Activated CD8-positive, alpha-beta memory T cell treated with anti-CD3 and anti-CD28 coated beads, Interleukin-2, amount 50 U/mL, for 24 hours (primary cell): ENCODE data around the gene TMEM63C.

ENCODE experiments used
- DNase-seq: peaks from one replicate; pipeline ENCODE4 v3.0.0-alpha.2; 2020; ENCODE audit errors: extremely low read depth

Gene TMEM63C, protein sequence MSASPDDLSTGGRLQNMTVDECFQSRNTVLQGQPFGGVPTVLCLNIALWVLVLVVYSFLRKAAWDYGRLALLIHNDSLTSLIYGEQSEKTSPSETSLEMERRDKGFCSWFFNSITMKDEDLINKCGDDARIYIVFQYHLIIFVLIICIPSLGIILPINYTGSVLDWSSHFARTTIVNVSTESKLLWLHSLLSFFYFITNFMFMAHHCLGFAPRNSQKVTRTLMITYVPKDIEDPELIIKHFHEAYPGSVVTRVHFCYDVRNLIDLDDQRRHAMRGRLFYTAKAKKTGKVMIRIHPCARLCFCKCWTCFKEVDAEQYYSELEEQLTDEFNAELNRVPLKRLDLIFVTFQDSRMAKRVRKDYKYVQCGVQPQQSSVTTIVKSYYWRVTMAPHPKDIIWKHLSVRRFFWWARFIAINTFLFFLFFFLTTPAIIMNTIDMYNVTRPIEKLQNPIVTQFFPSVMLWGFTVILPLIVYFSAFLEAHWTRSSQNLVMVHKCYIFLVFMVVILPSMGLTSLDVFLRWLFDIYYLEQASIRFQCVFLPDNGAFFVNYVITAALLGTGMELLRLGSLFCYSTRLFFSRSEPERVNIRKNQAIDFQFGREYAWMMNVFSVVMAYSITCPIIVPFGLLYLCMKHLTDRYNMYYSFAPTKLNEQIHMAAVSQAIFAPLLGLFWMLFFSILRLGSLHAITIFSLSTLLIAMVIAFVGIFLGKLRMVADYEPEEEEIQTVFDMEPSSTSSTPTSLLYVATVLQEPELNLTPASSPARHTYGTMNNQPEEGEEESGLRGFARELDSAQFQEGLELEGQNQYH

DNA sequence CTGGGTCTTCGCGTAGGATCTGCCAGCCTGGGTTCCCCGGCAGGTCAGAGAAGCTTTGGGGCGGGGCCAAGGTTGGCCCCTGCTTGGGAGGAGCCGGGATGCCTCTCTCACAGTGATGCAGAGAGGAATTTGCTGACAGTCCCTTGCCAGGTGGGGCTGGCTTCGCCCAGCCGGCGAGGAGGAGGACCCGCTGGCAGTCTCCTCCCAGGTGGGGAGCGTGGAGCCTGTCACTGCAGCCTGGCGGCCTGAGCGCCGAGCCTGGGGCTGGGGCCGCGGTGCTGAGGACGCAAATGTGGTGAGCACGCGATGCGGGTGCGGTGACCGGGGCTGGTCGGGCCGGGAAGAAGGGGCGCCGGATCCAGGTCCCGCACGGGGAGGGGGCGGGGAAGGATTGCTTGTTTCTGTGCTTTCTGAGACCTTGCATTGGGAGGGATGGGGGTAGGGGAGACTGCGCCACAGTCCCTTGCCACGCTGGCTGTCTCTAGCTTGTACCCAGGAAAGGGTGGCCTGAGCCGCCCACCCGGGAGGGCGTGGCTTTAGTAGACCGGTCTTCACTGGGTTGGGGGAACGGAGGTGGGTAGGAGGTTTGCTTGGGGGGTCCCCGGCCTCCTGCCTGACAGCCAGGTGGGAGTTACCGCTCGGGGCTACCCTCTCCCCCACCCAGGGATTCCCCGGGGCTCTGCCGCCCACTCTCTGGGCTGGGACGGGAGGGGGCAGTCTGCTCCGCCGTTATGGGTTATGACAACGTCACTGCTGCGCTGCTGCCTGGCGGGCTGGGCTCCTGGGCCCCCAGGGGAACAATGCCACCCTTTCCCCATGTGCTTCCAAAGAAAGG, at the start of gene TMEM63C:
Gene TMEM63C (plus strand): TSS at position 196 of the 835 bp plus-strand sequence. CDS start 37,016 bp downstream, outside the sequence.
- DNase-seq: peak; percentile 31

DNA sequence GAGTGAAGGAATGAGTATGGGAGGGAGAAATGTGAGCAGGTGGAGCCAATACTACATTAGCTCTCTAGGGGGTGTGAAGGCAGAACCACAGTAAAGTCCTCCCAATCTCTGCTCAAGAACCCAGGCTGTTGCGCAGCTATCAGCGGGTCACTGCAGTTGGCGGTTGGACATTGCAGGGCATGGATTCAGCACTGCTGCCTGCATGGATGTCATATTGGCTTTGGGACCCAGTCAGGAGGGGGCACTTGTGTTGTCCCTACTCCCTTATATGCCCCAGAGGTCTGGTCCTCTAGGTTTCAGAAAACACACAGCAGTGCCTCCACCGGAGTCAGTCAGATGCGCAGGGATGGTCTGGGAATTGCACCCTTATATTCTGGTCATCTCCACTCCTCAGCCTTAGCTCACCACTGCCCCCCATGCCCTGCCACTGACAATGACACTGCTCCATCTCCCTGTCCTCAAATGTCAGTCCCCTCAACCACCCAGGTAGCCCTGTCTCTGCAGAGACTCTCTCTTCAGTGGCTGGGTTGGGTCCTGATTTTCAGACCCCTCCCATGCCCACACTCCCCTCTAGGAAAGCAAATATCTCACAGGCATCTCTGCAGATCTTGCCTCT, 49.6 kb upstream of the TMEM63C start:
- no peak for DNase-seq

DNA sequence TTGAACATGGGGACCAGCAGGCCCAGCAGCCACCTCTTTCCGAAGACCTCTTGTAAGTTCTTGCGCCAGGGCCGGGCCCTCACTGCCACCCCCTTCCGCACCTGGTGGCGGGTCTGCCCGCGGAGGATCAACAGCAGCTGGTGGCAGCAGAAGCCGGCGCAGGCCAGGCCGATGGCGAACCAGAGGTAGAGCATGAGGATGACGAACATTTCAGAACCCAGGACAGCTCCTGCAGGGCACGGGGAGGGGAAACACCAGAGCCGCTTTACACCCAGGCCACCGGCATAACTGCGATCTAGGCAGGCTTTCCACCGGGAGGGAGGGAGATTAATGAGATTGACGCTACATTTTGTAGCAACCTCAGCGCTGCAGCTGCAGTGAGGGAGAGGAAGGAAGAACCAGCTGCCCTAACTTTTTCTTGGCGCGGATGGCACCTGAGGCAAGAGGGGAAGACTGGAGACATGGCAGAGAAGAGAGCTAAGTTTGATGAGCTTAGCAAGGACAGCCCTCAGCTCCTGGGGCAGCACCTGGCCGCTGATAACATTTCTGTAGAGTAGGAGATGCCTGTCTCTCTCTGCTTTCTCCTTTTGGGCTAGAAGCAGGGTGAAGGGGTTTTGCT, 47.8 kb upstream of the TMEM63C start:
- DNase-seq: no peak

DNA sequence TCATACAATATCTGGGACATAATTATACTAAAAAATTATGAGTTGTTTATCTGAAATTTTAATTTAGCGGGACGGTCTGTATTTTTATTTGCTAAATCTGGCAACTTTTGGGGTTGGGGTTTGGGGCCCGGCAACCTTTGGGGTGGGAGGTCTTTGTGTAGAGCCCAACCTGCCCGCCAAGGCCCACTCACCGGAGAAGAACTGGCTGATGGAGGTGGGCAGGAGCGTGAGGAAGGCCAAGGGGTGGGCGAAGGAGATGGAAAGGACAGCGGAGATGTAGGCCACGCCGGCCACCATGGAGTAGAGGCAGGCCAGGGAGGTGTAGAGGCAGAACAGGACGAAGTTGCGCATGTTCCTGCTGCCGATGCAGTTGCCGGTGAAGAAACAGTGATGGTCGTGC, 42.6 kb upstream of the TMEM63C start:
- no peak for DNase-seq

DNA sequence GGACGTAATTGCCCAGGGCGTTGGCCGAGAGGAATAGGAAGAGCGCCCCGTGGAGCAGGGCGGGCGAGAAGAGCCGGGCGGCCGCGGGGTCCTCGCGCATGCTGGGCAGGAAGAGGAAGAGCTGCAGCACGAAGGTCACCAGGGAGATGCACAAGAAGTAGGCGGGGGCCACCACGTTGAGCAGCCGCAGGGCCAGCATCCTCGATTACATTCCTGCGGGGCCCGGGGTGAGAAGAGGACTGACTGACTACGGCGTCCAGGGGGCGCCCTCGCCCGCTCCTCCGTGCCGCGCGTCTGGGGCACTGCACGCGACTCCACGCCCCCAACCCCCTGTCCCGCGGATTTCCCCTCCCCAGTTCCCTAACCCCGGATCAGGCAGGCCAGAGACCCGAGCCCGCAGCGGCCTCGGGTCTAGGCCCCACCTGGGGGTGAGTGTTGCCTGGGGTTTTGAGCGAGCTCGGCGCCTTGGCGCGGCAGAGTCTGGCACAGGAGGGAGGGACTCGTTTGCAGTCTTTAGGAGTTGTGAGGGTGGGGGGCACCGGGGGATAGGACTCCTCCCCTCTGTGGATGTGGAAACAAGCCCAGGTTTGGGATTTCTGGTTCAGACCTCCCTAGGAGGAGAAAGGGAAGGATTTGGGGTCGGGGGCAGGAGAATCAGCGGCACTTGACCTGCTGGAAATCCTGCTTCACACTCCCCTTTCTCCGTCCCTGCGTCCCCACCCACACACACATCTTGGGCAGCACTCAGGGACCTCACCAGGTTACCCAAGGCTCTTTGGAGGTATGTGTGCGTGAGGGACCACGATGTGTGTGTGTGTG, 41.8 kb upstream of the TMEM63C start:
- DNase-seq: peak; percentile 18

DNA sequence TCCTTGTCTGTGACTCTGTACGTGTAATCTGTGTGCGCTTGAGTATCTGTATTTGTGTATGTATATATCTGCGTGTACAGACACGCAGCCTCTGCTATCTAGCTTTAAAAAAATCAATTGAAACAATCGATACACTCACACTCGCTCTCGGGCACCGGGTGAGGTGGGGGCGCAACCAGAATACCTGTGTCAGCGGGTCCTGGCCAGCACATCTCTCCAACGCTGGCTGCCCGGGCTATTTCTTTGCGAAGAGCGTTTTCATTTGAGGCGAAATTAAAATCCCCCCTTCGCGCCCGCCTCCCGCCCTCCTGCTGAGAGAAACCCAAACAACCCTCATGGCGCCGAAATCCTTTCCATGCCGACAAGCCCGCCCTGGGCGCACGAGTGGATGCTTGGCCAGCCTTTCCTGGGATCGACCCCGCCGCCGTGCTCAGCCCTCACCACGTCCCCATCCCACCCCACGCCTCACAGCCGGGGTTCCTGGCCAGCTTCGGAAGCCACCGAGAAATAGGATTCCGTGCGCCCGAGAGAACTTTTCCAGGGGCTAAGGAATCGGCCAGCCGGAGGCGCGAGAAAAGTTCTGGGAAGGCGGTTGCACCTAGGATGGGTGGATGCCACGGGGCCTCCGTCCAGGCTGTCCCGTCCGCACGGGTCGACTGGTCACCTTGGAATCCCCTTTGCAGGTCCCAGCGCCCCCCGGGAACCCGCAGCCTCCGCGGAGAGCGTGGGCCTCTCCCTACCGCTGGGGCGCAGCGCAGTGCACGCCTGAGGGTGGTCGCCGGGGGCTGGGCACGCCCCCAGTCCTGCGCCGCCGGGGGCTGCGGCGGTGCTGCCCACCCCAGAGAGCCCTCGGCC, 41.0 kb upstream of the TMEM63C start:
- DNase-seq: no peak

DNA sequence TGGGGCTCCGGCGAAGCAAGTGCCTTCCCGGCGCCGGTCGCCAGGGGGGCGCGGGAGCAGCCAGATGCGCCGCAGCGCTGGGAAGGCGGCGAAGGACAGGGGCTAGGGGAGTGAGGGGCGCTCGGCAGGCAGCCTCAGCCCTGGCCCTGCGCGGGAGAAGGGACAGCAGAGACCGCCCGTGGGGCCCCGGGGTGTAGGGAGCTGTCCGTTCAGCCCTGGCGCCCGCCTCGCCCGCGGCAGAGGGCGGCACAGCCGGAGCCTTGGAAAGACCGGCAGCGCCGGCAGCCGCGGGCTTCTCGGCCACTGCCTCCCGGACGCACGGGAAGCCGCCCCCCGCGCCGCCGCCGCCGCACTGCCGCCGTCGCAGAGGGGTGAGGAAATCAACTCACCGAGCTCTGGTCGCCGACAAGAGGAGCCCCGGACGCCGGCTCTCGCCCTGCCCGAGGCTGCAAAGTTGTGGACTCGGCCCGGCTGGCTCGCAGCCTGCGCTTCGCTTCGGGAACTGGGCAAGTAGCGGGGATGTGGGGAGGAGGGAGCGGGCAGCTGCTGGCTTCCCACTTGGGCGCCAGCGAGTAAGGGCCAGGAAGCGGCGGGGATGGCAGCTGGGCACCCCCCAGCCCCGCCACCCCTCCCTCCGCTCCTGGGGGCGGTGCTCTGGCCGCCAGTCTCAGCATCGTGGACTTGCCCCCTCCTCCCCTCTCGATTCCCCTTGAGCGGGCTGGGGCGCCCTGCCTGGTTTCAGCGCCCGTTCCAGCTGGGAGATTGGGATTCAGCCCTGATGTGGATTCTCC, 40.2 kb upstream of the TMEM63C start, which contains the start of gene ZDHHC22:
Gene ZDHHC22 (minus strand): TSS at position 578 of the 791 bp plus-strand sequence. CDS start 2,053 bp downstream, outside the sequence.
- DNase-seq: no peak

DNA sequence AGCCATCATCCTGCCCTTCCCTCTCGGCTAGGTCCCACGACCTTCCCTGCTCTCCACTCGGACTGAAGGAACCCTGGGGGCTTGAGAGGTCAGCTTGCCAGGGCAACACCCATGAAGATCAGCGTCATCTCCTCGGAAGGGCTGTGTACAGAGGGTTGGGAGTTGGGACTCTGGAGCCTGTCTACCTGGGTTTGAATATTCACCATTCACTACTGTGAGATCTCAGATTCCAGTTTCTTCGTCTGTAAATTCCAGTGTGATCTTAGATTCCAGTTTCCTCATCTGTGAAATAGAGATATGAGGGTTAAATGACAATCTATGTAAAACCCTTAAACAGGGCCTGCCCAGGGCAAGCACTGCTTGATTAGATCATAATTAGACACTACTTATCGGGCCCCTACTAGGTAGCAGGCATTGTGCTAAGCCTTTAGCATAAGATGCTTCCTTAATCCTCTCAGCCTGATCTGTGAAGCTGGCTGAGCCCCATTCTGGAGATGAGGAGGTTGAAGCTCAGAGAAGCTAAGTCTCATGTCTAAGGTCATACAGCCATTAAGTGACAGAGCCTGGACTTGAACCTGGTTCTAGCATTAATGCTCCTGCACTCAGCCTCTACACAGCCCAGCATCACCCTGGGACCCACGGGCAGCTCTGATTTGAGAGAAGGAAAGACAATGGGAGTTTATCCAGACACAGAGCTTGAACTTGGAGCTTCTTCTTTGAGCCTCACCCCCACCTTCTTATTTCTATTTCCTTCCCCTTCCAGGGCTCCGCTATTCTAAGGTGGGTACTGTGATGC, 39.4 kb upstream of the TMEM63C start:
- DNase-seq: no peak

DNA sequence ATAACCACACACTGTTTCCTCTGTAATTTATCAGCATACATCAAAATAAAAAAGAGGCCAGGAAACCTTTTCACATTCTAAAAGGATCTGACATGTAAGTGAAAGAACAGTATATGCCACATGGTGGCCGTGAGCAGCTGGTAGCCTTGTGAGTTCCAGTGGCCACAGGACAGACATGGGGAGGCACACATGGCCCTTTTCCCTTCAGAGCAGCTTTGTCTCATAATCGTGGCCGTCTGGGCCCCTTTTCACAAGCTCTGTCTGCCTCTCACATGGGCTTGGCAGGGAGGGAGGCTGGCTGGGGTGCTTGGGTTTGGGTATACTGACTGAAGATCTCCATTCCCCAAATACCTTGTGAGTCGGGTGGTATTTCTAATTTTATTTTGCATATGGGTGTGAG, 38.5 kb upstream of the TMEM63C start:
- DNase-seq: no peak

DNA sequence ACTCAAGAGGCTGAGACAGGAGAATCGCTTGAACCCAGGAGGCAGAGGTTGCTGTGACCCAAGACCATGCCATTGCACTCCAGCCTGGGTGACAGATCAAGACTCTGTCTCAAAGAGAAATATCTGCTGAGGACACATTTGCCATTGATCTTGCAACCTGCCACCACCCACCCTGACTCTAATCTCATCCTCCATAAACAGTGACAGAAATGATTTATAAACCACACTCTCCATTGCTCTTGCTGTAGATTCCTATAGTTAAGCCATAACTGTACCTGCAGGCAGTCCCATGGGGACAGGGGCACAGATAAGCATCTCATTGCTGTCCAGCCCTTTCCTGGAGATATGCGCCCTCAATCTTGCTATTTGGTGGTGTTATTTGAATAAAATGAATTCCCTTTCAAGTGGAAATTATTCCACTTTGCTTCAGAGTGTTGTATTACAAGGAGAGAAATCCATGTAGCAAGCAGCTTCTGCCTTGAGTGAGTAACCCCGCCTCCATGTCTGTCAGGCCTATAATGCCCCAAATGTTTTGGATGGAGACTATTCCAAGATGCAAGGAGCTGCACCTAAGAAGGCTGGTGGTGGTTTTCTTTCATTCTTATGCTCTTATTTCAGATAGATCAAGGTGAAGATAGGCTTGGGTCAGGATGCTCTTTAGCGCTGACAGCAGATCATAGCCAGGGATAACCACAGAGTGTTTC, 37.0 kb upstream of the TMEM63C start:
- no peak for DNase-seq

DNA sequence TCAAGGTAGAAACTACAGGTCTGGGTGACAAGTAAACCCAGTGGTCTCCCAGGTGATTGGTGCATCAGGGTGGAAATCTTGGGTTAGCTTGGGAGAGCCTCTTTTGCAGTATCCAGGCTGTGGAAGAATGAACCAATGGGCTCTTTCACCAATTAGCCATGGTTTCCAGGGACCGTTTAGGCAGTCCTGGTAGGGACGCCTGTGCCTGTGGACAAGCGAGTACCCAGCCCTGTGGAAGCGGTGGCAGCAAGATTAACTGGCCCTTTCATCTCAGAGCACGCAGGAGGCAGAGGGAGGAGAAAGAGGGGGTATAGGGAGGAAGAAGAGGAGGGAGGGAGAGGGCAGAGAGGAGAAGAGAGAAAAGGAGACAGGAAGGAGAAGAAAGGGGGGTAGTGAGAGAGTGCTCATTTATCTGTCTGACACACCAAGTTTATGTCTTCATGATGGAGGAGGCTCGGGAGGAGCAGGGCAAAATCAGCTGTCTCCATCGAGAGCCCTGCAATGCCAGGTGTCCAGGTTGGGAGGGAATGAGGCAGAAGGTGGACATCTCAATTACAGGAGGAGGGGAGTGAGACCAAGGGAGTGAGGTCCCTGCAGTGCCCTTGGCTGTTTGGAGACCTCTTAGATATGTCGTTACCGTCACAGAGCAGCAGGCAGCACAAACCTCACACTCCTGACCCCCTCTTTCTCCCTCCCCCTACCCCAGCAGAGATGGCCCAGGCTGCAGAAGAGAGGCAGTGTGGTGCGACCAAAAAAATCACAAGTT, 35.4 kb upstream of the TMEM63C start:
- DNase-seq: no peak

DNA sequence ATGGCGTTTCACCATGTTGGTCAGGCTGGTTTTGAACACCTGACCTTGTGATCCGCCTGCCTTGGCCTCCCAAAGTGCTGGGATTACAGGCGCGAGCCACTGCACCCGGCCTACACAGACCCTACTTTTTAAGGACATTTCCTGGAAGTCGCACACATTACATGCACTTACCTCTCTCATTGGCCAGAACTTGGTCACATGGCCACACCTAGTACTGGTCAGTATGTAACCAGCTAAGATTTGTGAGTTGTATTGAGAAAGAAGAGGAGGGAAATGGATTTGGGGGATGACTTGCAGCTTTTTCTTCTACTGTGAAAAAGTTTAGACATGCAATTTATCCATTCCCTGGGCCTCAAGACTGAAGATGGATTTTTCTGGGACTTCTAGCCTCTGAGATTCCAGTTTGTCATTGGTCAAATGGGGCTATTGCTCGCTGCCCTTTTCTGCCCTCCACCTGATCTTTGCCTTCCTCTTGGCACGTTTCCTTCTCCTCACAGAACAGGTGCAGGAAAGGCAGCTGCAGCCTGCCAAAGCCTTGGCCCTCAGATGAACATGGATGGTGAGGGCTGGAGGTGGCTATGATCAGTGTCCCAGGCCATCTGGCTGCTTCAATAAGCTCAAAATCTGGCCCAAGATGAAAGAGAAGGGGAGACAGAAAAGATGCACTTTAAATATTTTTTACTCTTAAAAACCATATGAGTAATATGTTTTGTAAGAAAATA, 32.9 kb upstream of the TMEM63C start:
- no peak for DNase-seq

DNA sequence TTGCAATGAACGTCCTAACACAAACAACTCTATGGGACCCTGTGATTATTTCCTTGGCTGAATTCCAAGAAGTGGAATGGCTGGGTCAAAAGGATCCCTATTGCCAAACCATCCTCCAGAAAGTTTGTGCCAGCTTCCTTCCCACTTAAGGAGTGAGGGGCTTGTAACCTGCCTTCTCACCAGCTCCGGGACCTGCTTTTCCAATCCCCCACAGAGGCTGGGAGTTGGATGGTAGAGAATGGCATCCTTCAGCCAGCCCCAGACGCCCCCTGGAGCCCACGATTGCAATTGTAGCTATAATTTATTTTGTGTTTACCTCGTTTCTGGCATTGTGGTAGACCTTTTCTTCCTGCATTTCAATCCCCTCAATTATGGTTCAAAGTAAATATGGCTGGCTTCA, 30.4 kb upstream of the TMEM63C start:
- no peak for DNase-seq

DNA sequence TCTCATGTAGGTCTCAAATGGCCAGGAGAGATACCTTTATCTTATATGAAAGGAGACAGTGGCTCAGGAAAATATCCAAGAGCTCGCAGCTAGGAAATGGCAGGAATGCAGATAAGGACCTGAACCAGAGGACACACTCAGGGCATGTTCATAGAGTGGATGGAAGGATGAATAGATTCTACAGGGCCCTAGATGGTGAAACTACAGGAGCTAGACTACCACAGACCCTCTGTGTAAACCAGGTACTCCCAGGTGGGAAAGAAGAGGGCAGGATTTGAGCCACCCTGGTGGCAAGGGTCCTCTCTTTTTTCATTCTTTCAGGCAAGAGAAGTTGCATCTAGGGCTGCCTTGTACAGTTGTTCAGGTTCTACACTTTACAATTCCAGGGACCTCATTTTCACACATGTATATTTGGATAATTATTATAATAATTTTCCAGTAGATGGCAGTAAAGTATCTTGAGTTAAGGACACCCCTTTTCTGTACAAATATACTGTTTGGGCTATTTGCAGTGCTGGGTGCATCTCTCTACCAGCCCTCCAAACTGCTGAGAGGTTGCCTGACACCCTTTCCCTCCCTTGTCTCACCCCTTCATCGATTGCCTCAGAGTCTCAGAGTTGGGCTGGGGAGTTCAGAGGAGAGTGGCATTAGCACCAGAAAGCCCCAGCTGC, 29.5 kb upstream of the TMEM63C start:
- DNase-seq: no peak

DNA sequence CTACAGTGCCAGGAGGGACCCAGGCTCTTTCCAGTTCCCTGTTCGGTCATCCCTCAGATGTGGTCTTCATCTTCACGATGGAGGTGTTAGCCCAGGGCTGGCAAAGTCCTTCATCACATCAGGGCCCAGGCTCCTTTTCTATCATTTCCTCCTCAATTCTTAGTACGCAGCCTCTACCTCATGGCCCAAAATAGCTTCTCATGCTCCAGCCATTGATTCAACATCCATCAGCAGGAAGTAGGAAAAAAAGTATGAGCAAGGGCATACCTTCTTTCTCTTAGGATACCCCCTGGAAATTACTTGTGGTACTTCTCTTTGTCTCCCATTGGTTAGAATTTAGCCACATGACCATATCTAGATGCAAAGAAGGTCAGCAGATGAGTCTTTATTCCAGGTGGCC, 27.8 kb upstream of the TMEM63C start:
- no peak for DNase-seq
